Superior temporal gyrus (tissue), 1 donor: ENCODE data around the gene RPL36A.

ENCODE experiments used
- DNase-seq: peaks from one replicate; pipeline ENCODE4 v3.0.0-alpha.2; 2016; ENCODE audit errors: extremely low spot score

Gene RPL36A

DNA sequence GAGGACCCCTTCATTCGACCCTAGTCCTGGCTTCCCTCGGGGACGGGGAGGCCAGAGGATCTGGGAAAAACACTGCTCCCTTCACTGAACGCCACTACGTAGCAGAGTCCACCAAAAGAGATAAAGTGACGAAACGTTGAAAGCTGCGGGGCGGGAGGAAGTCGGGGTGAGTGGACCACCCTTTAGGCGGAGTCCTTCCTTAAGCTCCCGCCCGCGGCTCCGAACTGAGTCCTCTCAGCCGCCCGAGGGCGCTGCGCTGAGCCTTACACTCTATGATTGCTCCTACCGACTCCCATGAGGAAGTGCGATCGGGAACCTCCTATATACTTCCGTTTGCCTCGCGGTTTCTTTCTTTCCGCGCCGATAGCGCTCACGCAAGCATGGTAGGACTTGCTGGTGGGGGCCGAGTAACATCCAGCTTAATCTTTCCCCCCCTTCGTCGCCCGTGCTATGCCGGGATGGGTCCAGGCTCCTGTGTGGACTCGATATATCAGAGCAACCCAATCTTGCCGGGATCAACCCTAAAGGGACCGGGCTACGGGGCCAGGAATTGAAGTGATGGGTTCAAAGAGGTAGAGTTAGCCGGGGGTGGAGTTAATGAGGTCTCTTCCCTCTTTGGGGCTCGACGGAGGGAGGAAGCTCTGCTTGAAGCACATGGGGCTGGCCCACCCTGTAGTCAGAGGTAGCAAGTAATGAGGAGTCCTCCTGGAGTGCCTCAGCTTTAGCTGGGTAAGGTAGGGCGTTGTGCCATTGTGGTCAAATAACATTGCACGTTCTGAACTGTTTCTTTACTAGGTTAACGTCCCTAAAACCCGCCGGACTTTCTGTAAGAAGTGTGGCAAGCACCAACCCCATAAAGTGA lies at the start of gene RPL36A:
Gene RPL36A (plus strand): TSS at position 348 of the 862 bp plus-strand sequence. CDS start 33 bp downstream, at position 381.
- peak; percentile 88 for DNase-seq

DNA sequence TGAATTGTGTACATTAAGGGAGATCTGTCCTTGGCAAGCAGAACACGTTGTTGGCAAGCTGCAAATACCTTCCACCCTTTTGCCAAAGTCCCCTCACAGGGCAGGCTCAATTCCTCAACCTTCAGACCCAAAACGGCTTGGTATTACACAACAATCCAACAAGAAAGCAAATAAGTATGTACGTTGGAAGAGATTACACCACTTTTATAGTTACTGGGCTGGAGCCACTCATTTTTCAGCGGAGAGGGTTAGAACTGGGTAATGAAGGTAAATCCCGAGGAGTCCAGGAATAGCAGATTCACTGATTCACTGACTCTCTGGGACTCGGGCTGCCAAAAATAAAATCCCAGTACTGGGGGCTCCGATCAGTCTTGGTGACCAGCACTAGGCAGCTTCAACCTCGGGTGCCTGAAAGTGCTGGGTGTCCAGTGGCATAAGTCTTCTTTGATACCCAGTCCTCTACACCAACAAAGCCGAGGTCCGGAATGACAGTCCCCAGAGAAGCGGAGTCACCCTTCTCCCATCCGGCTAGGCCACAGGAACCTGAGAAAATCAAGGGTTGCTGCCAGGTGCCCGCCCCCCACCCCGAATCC lies 42.9 kb upstream of the RPL36A start:
- DNase-seq, result no peak

DNA sequence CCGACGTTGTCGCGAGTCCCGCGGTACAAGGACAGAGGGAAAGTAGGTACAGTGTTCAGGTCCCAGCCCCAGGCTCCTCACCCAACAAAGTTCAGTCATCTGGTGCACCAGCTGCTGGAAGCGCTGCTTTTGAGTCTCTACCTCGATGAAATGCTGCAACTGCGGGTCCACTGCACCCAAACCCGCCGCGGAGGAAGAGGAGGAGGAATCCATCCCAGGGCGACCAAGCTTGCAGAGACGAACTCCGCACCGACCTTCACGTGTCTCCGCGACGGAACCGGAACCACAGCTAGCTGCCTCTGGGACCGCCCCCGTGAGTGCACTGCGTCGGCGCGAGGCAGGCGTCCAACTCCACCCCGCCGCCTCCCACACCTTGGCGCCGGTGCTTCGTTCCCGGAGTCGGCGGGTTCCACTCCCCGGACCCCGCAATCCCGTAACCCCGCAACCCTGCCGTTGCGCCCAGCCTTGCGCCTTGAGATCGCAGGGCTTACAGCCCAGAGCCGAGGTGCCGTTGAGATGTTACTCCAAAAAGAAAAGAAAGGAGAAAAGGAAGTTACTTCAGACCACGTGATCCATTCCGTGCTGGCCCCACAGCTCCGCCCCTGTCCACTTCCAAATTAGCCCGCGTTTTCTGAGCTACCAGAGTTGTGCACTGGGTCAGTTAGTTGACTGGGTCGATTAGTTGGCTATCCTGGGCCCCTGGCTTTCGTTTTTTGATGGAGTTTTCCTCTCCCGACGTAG lies 42.2 kb upstream of the RPL36A start, which contains the start of gene TIMM8A:
Gene TIMM8A (minus strand): TSS at position 291 of the 741 bp plus-strand sequence. CDS start 78 bp downstream, at position 213.
- peak; percentile 66 for DNase-seq

DNA sequence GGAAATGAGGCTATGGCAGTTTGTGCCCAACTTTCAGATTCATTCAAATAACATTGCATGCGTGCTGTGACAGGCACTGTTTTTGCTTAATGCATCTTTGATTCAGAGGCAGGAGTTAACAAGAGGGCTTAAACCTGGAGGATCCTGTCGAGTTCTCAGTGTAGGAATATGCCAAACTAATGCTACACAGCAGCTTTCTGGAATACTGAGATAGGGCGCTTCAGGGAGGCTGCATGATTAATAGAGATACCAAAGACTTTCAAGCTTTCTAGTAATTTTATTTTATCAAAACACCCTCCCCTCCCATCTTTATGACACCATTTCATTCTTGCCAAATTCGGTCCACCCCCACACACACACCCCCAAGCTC lies 41.6 kb upstream of the RPL36A start:
- no peak for DNase-seq

DNA sequence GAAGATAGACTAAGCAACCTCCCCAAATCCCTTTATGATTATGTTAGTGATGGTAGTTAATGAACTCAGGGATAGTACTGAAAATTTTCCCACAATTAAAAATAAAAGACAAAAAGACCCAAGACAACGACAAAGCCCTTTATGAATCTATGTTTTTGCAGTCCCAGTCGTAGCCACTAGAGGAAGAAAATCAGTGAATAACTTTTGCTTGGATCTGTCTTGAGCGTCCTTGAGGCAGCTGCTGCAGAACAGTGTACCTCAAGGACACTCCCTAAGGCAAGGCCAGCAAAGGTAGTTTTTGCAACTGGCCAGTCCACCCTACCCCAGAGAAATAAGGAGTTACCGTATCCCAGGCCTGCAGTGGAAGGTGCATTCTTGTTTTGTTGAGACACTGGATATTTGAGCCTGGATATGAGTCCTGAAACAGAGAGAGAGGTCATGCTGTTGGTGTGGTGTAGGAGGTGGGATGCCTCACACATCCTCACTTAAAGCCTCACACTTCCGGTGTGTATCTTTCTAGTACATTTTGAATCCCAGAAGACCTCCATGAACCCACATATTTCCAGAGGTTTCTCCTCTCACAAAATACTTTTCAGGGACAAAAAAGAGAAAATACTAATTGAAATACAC lies 33.5 kb upstream of the RPL36A start:
- DNase-seq, result no peak

DNA sequence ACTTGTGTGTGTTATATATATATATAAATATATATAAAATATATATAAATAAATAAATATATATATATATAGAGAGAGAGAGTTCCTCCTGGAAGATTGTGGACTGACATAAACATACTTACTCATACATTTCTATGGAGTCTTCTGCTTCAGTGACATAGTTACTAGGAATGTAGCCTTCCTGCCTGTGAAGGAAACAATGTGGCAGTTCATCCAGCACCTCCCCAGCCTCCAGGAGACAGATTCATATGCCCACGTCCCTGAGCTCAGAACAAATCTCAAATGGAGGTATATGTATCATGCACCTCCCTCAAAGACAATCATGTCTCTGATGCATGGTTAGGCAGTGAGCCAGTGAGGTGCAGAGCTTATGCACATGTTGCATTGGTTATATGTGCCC lies 30.8 kb upstream of the RPL36A start:
- no peak for DNase-seq

DNA sequence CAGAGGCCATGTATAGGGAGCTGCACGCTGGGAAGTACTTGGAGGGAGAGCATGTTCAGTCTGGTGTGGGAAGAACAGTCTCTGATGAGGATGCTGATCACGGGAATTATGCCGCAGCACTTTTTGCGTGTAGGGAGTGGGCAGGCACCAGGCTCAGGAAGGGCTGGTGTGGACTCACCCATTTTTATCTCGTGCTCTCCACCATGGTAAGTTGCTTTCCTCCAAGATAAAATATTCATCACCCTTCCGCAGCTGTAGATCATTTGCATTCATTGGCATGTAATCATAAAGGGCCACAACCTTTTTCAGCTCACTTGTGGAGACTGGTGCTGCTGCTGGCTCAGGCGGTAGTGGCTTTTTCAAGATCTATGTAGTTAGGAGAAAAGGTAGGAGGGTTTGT lies 30.4 kb upstream of the RPL36A start:
- no peak for DNase-seq

DNA sequence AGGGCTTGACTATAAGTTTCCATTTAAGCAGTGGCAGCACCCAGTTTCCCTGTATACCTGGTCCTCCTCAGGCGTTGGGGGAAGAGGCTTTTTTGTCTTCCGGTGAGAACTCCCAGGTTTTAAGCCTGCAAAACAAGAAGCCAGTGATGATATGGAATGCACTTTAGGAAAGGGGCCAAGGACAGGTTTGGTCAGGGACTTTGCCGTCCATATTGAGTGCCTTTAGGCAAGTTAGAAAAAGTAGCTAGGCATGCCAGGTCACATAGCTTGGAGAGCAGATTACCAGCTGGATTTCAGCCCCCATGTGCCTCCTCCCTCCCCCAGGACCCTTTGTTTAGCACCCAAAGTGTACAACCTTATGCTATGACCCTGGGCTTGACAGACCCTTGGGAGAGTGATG lies 28.7 kb upstream of the RPL36A start:
- DNase-seq, result no peak

DNA sequence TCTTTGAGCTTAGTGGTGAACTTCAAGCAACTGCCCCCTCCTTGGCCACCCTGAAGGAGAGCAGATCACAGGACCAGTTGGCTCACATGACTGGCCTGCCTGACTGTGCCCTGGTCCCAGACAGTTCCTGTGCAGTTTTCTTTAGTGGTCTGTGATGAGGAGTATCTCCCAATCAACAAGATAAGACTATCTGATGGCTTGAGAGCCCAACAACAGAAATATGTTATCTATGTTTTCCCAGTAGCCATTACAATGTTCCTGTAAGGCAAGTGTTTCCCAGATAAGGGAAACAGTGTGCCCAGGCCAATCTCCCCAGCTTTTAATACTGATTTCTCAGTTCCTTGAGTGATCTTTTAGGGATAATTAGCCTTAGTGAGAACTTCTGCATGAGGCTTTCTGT lies 28.1 kb upstream of the RPL36A start:
- DNase-seq, result no peak

DNA sequence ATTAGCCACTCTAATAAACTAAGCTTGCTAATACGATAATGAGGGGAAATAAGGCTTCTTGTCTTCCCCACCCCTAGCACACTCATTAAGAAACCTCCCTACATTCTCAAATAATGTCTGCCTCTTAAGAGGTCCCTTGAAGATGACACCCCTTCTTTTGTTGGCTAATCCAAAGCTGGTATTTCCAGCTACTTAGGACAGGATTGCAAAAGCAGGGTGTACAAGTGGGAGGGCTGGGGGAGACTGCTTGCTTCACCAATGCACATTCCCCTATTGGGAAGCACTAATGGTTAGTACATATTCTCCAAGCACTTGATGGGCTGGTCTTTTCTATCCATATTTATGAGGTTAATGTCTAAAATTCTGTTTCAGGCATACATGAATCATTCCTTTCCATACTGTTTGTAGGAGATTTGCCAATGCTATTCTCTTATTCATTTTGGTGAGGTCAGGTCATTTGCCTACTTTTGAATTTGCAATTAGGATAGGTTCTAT lies 25.5 kb upstream of the RPL36A start:
- DNase-seq, result no peak

DNA sequence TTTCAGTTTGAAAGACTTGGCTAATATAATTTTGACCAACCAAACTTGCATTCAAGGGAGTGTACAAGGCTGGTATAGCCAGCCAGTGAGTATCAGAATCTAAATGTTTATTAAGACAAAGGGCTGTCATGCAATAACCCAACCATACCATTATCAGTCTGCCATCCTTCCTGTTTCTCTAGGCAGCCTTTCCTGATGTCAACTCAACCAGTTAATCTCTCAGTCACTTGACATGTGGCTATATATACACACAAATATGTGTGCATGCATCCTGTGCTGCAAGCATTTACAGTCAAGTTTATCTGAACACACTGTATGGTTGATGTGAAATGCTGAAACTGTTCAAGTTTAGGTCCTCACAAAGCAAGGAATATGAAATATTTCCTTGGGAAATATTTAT lies 22.0 kb upstream of the RPL36A start:
- no peak for DNase-seq

DNA sequence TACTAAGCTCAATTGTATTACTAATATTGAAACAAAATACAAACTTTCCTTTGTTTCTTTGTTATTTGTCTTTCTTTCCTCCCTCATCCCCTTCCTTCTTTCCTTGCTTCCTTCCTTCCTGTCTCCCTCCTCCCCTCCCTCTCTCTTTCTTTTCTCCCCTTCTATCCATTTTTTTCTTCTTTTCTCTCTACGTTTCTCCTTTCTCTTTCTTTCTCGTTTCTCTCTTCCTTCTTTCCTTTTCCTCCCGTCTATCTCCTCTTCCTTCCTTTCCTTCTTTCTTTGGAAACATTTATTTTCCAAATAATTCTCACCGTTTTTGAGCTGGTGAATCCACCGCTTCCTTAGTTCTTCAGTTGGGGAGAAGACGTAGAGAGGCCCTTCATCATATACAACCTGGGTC lies 21.1 kb upstream of the RPL36A start:
- DNase-seq, result no peak

DNA sequence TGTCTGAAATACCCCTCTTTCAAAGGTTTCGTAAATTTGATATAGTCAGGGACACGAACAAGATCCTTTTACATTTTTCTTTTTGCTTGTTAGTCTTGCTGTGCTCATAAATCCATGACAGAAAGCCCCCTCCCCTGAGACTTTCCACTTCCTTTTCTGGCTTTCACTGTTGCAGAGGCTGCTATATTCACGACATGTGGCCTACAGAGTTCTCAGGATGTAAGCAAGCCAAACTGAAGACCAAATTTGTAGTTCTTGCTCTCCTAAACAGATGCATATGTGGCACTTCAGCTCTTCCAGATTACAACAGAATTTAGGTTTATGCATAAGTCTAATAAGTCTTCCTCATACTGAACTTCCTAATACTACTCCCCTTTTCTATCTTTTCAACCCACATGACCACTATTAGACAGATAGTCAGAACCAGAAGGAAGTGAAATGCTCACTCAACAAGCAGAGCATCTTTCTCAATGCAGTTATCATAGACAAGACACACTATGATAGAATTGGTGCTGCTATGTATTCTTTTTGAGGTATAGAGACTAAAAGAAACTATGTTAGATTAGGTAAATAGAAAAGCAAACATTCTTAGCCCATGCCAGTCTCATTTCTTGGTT lies 19.8 kb upstream of the RPL36A start:
- DNase-seq, result no peak

DNA sequence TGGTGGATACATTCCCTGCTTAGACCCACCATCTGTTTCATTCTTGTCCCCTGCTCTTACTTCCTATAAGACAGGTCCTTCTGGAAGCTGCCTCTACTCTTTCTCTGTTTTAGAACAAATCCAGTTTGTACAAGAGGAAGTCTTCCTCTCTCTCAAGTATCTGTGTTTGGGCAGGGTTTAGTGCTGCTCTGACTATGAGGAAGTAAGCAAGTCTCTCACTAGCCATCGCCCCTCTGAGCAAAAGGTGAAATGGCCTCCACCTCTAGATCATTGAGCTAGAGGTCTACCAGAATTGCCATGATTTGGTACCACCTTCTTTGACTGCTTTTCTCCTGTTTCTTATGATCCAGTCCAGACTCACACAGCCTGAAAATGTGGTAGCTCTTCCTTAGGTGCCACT lies 13.3 kb upstream of the RPL36A start:
- no peak for DNase-seq

DNA sequence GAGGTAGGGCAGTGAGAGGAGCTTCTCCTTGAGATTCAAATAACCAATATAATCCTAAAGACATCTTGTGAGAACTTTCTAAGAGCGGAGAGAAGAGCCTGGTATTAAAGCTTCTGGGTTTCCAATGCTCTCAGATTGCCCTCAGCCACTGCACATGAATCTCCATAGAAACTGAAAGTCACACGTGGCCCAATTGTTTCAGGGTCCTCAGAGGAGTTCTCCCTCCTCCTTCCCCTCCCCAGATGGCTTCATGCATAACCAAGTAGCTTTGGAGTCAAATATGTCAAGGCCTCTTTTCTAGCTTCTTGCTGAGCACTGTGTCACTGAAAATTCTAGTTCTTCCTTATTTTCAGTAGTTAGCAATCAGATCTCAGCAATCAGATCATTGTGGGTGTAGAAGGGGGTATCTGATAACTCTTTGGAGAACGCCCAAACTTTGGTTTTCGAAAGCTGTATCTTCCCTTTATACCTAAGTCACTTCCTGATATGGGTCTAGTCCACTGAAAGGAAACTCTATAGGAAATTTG lies 7.1 kb upstream of the RPL36A start:
- no peak for DNase-seq

DNA sequence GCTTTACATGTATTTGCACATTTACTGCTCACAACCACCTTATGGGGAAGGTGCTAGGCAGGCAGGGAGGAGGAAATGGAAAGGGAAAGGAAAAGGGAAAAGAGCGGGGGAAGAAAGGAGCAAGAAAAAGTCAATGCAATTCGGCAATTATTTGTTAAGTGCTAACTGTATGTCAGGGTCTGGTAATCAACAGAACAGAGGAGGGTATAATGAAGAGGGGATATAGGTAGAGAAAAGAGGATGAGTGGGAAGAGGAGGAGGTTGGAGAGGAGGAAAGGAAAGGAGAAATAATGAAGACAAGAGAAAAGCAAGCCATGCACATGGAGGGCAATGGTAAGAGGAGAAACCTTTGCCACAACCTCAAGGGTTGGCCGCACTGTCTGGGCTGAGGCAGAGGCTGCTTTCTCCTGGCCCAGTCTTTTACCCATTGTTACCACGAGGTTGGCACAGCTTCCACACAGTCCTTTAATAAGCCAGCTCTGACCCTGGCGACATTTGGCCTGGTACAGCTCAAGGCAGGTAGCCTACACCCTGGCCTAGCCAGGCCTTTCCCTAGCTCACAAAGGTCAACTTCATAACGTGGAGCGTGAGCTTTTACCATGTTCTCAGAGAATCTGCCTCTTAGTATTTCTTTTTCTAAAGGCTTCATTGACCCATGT lies 5.7 kb upstream of the RPL36A start:
- DNase-seq, result no peak

DNA sequence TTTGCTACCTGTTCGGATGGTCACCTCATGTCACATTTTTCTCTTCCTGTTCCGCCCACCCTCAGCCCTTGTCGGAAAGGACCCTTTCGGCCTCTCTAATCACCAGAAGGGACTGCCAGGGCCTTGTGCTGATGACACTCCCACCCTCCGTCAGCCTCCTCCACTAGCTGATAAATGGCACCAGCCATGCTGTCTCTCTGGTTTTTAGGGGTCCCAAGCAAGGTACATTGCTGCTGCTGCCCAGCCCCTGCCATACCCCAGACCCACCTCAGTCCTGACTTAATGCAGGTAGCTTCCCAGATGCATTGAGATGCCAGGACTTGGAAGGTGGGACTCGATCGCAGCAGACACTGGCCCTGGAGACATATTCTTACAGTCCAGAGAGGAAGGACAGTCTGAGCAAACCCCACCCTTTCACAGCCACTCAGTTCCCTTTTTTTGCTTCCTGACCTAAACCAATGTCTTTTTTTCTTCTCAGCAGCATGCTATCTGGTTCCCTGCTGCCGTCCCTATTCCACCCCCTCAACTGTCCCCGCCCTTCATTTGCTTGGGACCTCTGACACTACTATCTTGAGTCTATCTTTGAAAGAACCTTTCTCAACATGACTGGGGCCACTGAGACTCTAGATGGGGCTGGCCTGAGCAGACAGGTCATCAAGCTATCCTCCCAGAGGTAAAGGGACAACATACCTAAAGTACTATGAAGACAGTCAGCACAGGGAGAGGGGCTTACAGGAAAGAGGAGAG lies 4.8 kb upstream of the RPL36A start, which contains the start of gene BTK:
Gene BTK (minus strand): TSS at position 397 of the 747 bp plus-strand sequence. CDS start 10,907 bp downstream, outside the sequence.
- DNase-seq, result no peak

DNA sequence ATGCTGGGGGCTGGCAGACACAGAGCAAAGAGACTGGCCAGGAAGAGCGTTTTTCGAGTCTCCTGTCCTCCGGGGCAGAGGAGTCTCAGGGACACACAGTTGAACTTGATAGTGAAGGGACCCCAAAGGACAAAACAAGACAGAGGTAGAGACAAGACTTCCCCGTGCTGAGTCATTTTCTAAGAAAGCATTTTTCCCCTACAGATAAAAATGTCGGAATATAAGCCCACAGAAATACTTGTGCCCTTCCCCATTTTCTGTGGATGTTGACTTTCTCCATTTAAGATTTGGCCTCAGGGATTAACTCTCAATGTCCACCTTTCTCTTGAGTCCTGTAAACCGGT lies 4.3 kb upstream of the RPL36A start:
- no peak for DNase-seq

DNA sequence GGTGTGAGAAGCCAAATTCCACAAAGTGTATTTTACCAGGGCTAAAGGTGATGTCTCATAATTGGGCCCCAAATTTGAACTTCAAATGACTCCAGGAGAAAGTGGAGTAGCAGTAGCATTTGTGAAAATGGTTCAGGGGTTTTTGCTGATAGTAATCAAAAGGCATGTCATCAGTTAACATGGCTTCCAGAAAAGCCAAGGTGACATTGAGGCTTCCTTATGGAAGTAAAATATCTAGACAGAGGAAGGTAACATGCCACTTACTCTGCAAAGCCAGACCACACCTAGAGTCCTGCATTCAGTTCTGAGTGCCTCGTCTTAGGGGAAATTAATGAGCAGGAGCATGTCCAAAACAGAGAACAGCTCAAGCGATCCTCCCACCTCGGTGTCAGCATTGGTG lies 2.2 kb upstream of the RPL36A start:
- no peak for DNase-seq

DNA sequence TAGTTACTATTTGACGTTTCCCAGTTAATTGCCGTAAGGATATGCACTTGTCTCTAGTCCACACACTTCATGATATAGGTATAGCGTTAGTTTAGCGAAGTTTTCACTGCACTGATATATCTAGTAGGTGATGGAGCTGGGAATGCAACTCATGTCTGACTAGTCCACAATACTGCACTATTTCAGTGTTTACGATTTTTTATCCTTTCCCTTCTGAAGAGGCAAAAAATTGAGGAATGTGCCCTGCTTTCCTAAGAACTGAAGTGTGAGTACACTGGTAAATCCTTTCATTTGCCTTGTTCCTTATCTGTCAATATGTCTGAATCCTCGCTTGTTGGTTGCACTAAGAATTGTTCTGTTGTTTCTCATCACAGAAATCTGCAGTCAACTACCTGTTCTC lies 1.0 kb downstream of the RPL36A start:
- no peak for DNase-seq
